Smooth muscle cell (in vitro differentiated cells): ENCODE results near the gene CMC2. TPM values are rescaled to one million over a fixed set of nuclear protein-coding genes. Genes with fewer than 3 reads are reported as not detected.
A peak's percentile ranks its signal among the peaks of the same experiment; 100 is the strongest.

Source experiments
- DNase-seq: peaks from one replicate; lab custom pipeline; 2025; ENCODE audit not compliant: unreplicated experiment; lab: John Stamatoyannopoulos, UW
- H2AFZ ChIP-seq: fragments of 200-600 bp; sonication (generic); 2 replicates; pipeline ENCODE4 v1.6.0; 2016; ENCODE audit warnings: antibody characterized with exemption, low read depth, mild to moderate bottlenecking
- H3F3A ChIP-seq: fragments of 200-600 bp; sonication (generic); 2 replicates; pipeline ENCODE4 v1.6.0; 2017; ENCODE audit warnings: antibody characterized with exemption, low read depth
- H3K27ac ChIP-seq: fragments of 200-600 bp; sonication (generic); 2 replicates; pipeline ENCODE4 v1.5.1; 2016; ENCODE audit warnings: low read depth, mild to moderate bottlenecking
- H3K27me3 ChIP-seq: fragments of 200-600 bp; sonication (generic); 2 replicates; pipeline ENCODE4 v1.6.1; 2016; ENCODE audit warnings: low read depth, mild to moderate bottlenecking
- H3K36me3 ChIP-seq: fragments of 200-600 bp; sonication (generic); 2 replicates; pipeline ENCODE4 v1.5.1; 2016; ENCODE audit warnings: low read depth
- H3K4me1 ChIP-seq: fragments of 200-600 bp; sonication (generic); 2 replicates; pipeline ENCODE4 v1.5.1; 2016; ENCODE audit warnings: low read depth
- H3K4me2 ChIP-seq: fragments of 200-600 bp; sonication (generic); 2 replicates; pipeline ENCODE4 v1.6.0; 2016; ENCODE audit warnings: mild to moderate bottlenecking
- H3K4me3 ChIP-seq: fragments of 200-600 bp; sonication (generic); 2 replicates; pipeline ENCODE4 v1.5.1; 2016; ENCODE audit warnings: mild to moderate bottlenecking
- H3K79me2 ChIP-seq: fragments of 200-600 bp; sonication (generic); 2 replicates; pipeline ENCODE4 v1.6.0; 2016; ENCODE audit warnings: low read depth, mild to moderate bottlenecking
- H3K9ac ChIP-seq: fragments of 200-600 bp; sonication (generic); 2 replicates; pipeline ENCODE4 v1.6.0; 2016; ENCODE audit warnings: low read depth
- H3K9me3 ChIP-seq: fragments of 200-600 bp; sonication (generic); replicated peaks from 2 replicates; pipeline ENCODE4 v1.5.1; 2016; ENCODE audit warnings: low read depth
- H4K20me1 ChIP-seq: fragments of 200-600 bp; sonication (generic); 2 replicates; pipeline ENCODE4 v1.6.0; 2016; ENCODE audit warnings: low read depth
- WGBS: methylation state at CpG from one replicate; pipeline ENCODE4 v1.1.7; 2016; ENCODE audit warnings: low lambda C conversion rate; 5-methylcytosine and 5-hydroxymethylcytosine counted together
- polyA plus RNA-seq: library from polyadenylated mRNA; unstranded; fragments of >200 nt; fragmentation: Nextera tagmentation; extraction: Ambion mirVana; gene quantifications from 2 replicates; pipeline ENCODE4 v1.2.1, GENCODE V29; 2016
- total RNA-seq: library from RNA; depleted of rRNA; stranded (reverse); fragments of >200 nt; gene quantifications from 2 replicates; pipeline ENCODE4 v1.2.3, GENCODE V29; 2014
- TF ChIP-seq, protein P1 (sequence below): fragments of 200-600 bp; sonication (generic); IDR thresholded peaks from 2 replicates; pipeline ENCODE4 v1.5.1; 2017; ENCODE audit warnings: borderline replicate concordance, mild to moderate bottlenecking, antibody characterized with exemption; ENCODE audit not compliant: insufficient read depth, poor library complexity, severe bottlenecking

The CMC2 gene
- total and polyA plus RNA-seq, 2 experiments from 2014 or later = 53.2 to 110 TPM

GRCh38 chr16:80931801-80932707, 74.6 kb downstream of the CMC2 start:
- no peaks in the 10 kb centered on the region for H3K9me3 ChIP-seq
- peak overlapping the region; percentile 99 for H2AFZ ChIP-seq
- no peaks in the 10 kb centered on the region for H3K36me3 ChIP-seq
- no peaks in the 10 kb centered on the region for H3K79me2 ChIP-seq
- H3K9ac ChIP-seq = peak overlapping the region; percentile 35
- H4K20me1 ChIP-seq = no peaks in the 10 kb centered on the region
- H3K4me2 ChIP-seq = peak overlapping the region; percentile 98
- TF ChIP-seq, protein P1, sequence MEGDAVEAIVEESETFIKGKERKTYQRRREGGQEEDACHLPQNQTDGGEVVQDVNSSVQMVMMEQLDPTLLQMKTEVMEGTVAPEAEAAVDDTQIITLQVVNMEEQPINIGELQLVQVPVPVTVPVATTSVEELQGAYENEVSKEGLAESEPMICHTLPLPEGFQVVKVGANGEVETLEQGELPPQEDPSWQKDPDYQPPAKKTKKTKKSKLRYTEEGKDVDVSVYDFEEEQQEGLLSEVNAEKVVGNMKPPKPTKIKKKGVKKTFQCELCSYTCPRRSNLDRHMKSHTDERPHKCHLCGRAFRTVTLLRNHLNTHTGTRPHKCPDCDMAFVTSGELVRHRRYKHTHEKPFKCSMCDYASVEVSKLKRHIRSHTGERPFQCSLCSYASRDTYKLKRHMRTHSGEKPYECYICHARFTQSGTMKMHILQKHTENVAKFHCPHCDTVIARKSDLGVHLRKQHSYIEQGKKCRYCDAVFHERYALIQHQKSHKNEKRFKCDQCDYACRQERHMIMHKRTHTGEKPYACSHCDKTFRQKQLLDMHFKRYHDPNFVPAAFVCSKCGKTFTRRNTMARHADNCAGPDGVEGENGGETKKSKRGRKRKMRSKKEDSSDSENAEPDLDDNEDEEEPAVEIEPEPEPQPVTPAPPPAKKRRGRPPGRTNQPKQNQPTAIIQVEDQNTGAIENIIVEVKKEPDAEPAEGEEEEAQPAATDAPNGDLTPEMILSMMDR = no peak
- peaks cover 6% of the 10 kb centered on the region for H3K4me1 ChIP-seq
- H3K27ac ChIP-seq = no peak overlapping the region
- 3% methylated on average over 53 of the region's 67 CpGs for WGBS
- H3K4me3 ChIP-seq = peak overlapping the region; percentile 62
- H3F3A ChIP-seq = no peaks in the 10 kb centered on the region
- peaks cover 23% of the 10 kb centered on the region for H3K27me3 ChIP-seq
- peak; percentile 54 for DNase-seq

GRCh38 chr16:80924372-80924978, 82.2 kb downstream of the CMC2 start:
- Histone ChIP-seq H4K20me1 (no peaks in the 10 kb centered on the region), H3K4me3 (no peak overlapping the region), H3K79me2 (no peaks in the 10 kb centered on the region), H3K36me3 (no peaks in the 10 kb centered on the region), H3K9ac (no peak overlapping the region), H3F3A (no peaks in the 10 kb centered on the region), H3K27ac (no peak overlapping the region), H3K9me3 (no peaks in the 10 kb centered on the region), H3K4me1 (no peaks in the 10 kb centered on the region), H3K27me3 (no peaks in the 10 kb centered on the region), H3K4me2 (no peak overlapping the region), H2AFZ (no peak overlapping the region)
- TF ChIP-seq, protein P1 = peak; percentile 42
- no peak for DNase-seq
- 11% methylated on average over 8 of the region's 8 CpGs for WGBS

- H3F3A ChIP-seq = no peaks in the 10 kb centered on the region
- no peak overlapping the region for H3K27ac ChIP-seq
- DNase-seq = no peak
- H3K9me3 ChIP-seq = no peaks in the 10 kb centered on the region
- no peak overlapping the region for H2AFZ ChIP-seq
- H4K20me1 ChIP-seq = no peaks in the 10 kb centered on the region
- 93% methylated on average over 4 of the region's 4 CpGs for WGBS
- no peaks in the 10 kb centered on the region for H3K4me1 ChIP-seq
- no peak overlapping the region for H3K9ac ChIP-seq
- no peak overlapping the region for H3K4me2 ChIP-seq
- no peaks in the 10 kb centered on the region for H3K36me3 ChIP-seq
- no peak overlapping the region for H3K4me3 ChIP-seq
- no peaks in the 10 kb centered on the region for H3K27me3 ChIP-seq
- no peaks in the 10 kb centered on the region for H3K79me2 ChIP-seq
- TF ChIP-seq, protein P1 = no peak
Measured at GRCh38 chr16:80923356-80923755, 83.3 kb downstream of the CMC2 start.

Other genes starting within 250 kb of the CMC2 start
- gene CDYL2, start 202.3 kb downstream of the CMC2 start, total RNA-seq = 2.9 and 4.7 TPM in 2 replicates
- gene CDYL2, start 202.3 kb downstream of the CMC2 start, polyA plus RNA-seq = 1.9 and 2.0 TPM in 2 replicates
- 18.8 and 24.4 TPM in 2 replicates for gene CENPN, start 329 bp upstream of the CMC2 start, total RNA-seq
- 14.2 and 25.1 TPM in 2 replicates for gene CENPN, start 329 bp upstream of the CMC2 start, polyA plus RNA-seq
- 35.4 and 38.3 TPM in 2 replicates for gene ATMIN, start 29.0 kb upstream of the CMC2 start, total RNA-seq
- 28.7 and 29.5 TPM in 2 replicates for gene ATMIN, start 29.0 kb upstream of the CMC2 start, polyA plus RNA-seq
- gene C16orf46, start 70.4 kb upstream of the CMC2 start, total RNA-seq = 0.76 and 4.5 TPM in 2 replicates
- 0.69 and 1.1 TPM in 2 replicates for gene C16orf46, start 70.4 kb upstream of the CMC2 start, polyA plus RNA-seq
- gene GCSH, start 89.5 kb upstream of the CMC2 start, total RNA-seq = 24.9 and 42.4 TPM in 2 replicates
- gene GCSH, start 89.5 kb upstream of the CMC2 start, polyA plus RNA-seq = 46.4 and 48.1 TPM in 2 replicates
- gene BCO1, start 231.8 kb upstream of the CMC2 start, total RNA-seq = not detected in 2 replicates
- gene BCO1, start 231.8 kb upstream of the CMC2 start, polyA plus RNA-seq = not detected in 2 replicates